ENCODE data around the gene COMMD10. TPM values are rescaled to one million over a fixed set of nuclear protein-coding genes. Genes with fewer than 3 reads are reported as not detected.

Gene COMMD10
- total and polyA plus RNA-seq, 2 of the 4 experiments (the other 2 are of a cell fraction) = 12.8 to 20.4 TPM

- Histone ChIP-seq H3K9ac (ENCODE audit: low read depth, low read length) (no peak overlapping the region), H4K8ac (ENCODE audit: low read depth in 2 of 2, low read length in 2 of 2) (no peak overlapping the region), H3K14ac (replicated peaks; ENCODE audit: low read depth, low read length) (no peak overlapping the region), H3K9me1 (ENCODE audit: insufficient read depth, low read length) (no peaks in the 10 kb centered on the region), H3K4ac (ENCODE audit: low read depth, low read length) (no peak overlapping the region), H4K5ac (ENCODE audit: low read depth, low read length) (no peak overlapping the region), H3K18ac (ENCODE audit: low read depth, low read length) (no peak overlapping the region), H3K79me1 (ENCODE audit: low read depth in 1 of 2, low read length in 2 of 2) (no peaks in the 10 kb centered on the region), H2BK120ac (ENCODE audit: low read depth, low read length) (no peak overlapping the region), H4K20me1 (ENCODE audit: insufficient read depth, low read length) (no peaks in the 10 kb centered on the region), H2BK15ac (ENCODE audit: low read depth, low read length) (no peak overlapping the region), H3K4me2 (ENCODE audit: low read depth, low read length) (no peak overlapping the region), H3K56ac (ENCODE audit: extremely low read depth, insufficient read depth, low read length) (no peak overlapping the region), H3K23ac (ENCODE audit: low read depth, low read length) (no peak overlapping the region), H2AFZ (replicated peaks; ENCODE audit: low read length, poor library complexity) (no peak overlapping the region), H2BK5ac (ENCODE audit: low read depth, low read length, poor library complexity, severe bottlenecking) (no peak overlapping the region), H4K91ac (ENCODE audit: insufficient read depth, low read depth, low read length) (no peak overlapping the region), H3K36me3 (ENCODE audit: control insufficient read depth, insufficient read depth, low read length) (no peaks in the 10 kb centered on the region), H3K9me3 (ENCODE audit: control insufficient read depth, insufficient read depth, low read length) (no peaks in the 10 kb centered on the region), H2AK9ac (replicated peaks; ENCODE audit: low read depth, low read length, poor library complexity) (no peak overlapping the region), H2BK20ac (ENCODE audit: low read depth, low read length) (no peak overlapping the region), H2AK5ac (ENCODE audit: low read depth, low read length) (no peak overlapping the region), H3K27me3 (ENCODE audit: control insufficient read depth, insufficient read depth, low read length) (peaks cover 2% of the 10 kb centered on the region; the same call in 1 of the 2 replicates), H3K27ac (ENCODE audit: insufficient read depth, low read length) (no peak overlapping the region), H3K4me3 (ENCODE audit: insufficient read depth, low read depth, low read length) (no peak overlapping the region), H3K4me1 (ENCODE audit: control insufficient read depth, insufficient read depth, low read length) (no peaks in the 10 kb centered on the region)
- intact Hi-C loops (cut with micrococcal nuclease) (loop anchor here (10.0 kb wide), 1 partner anchor 771 kb away; no protein-coding TSS in a partner anchor), dilution Hi-C loops (cut with HindIII; ENCODE audit: low sequenced_read_pairs, unreplicated experiment) (no loop called here), in situ Hi-C loops (cut with MboI; ENCODE audit: low sequenced_read_pairs) (no loop called here)
- CTCF ChIA-PET = no interaction called here
- TF ChIP-seq RFX5 (IDR thresholded peaks at IDR 0.05; ENCODE audit: low read depth, low read length) = no peak
- no peak for TF ChIP-seq RCOR1 (IDR thresholded peaks at IDR 0.05; ENCODE audit: insufficient replicate concordance, low read length)
- TF ChIP-seq CHD1 (IDR thresholded peaks at IDR 0.05; ENCODE audit: low read depth, low read length) = no peak
- no peak for TF ChIP-seq FOS (IDR thresholded peaks at IDR 0.05; ENCODE audit: low read depth, low read length)
- no peak for TF ChIP-seq MXI1 (IDR thresholded peaks at IDR 0.05; ENCODE audit: borderline replicate concordance, low read depth, low read length)
- no peak for TF ChIP-seq MAZ (IDR thresholded peaks at IDR 0.05; ENCODE audit: borderline replicate concordance, low read depth, low read length)
- no peak for TF ChIP-seq USF2 (IDR thresholded peaks at IDR 0.05; ENCODE audit: low read depth, low read length)
- TF ChIP-seq POLR2A (IDR thresholded peaks at IDR 0.05; ENCODE audit: low read depth, low read length) = no peak
- no peak for TF ChIP-seq RAD21 (IDR thresholded peaks at IDR 0.05; ENCODE audit: low read length)
- no peak for TF ChIP-seq BHLHE40 (IDR thresholded peaks at IDR 0.05; ENCODE audit: low read depth, low read length)
- no peak for ATAC-seq (ENCODE audit: low read depth)
- DNase-seq = no peak
- BruUV-seq (replicated peaks) = no TSS peak
- no CpG with 5 or more reads among the region's 6 CpGs for WGBS, 2 experiments (ENCODE audit: extremely low coverage in 2 of 2, insufficient read length in 1 of 2)
- POLR2A ChIA-PET (ENCODE audit: unreplicated experiment) = no interaction called here
Measured at GRCh38 chr5:116075191-116075831, 9.5 kb upstream of the COMMD10 start.

Data from IMR-90 (cell line).